Hepatocyte (in vitro differentiated cells): Measurements from ENCODE around the gene SORCS2. TPM values are rescaled to one million over a fixed set of nuclear protein-coding genes. Genes with fewer than 3 reads are reported as not detected.

Experiments used
- DNase-seq: peaks from one replicate; pipeline ENCODE4 v3.0.0-alpha.2; 2016; ENCODE audit warnings: low spot score
- H2AFZ ChIP-seq: fragments of 200-600 bp; sonication (generic); 2 replicates; pipeline ENCODE4 v1.6.0; 2016; ENCODE audit warnings: antibody characterized with exemption, mild to moderate bottlenecking
- H3K27ac ChIP-seq: fragments of 200-600 bp; sonication (generic); 2 replicates; pipeline ENCODE4 v1.5.1; 2016; ENCODE audit warnings: mild to moderate bottlenecking
- H3K27me3 ChIP-seq: fragments of 200-600 bp; sonication (generic); 2 replicates; pipeline ENCODE4 v1.6.1; 2016
- H3K36me3 ChIP-seq: fragments of 200-600 bp; sonication (generic); replicated peaks from 2 replicates; pipeline ENCODE4 v1.5.1; 2016; ENCODE audit warnings: low read depth; ENCODE audit not compliant: insufficient read depth
- H3K4me1 ChIP-seq: fragments of 200-600 bp; sonication (generic); 2 replicates; pipeline ENCODE4 v1.5.1; 2016; ENCODE audit warnings: mild to moderate bottlenecking, moderate library complexity; ENCODE audit not compliant: insufficient read depth
- H3K4me2 ChIP-seq: fragments of 200-600 bp; sonication (generic); 2 replicates; pipeline ENCODE4 v1.6.0; 2016
- H3K4me3 ChIP-seq: fragments of 200-600 bp; sonication (generic); 2 replicates; pipeline ENCODE4 v1.5.1; 2016; ENCODE audit warnings: mild to moderate bottlenecking
- H3K79me2 ChIP-seq: fragments of 200-600 bp; sonication (generic); 2 replicates; pipeline ENCODE4 v1.6.0; 2017; ENCODE audit warnings: mild to moderate bottlenecking
- H3K9me2 ChIP-seq: fragments of 200-600 bp; sonication (generic); replicated peaks from 2 replicates; pipeline ENCODE4 v1.6.0; 2017; ENCODE audit warnings: mild to moderate bottlenecking; ENCODE audit not compliant: insufficient read depth
- H3K9me3 ChIP-seq: fragments of 200-600 bp; sonication (generic); 2 replicates; pipeline ENCODE4 v1.5.1; 2016; ENCODE audit warnings: low read depth, mild to moderate bottlenecking
- H4K20me1 ChIP-seq: fragments of 200-600 bp; sonication (generic); 2 replicates; pipeline ENCODE4 v1.6.0; 2016; ENCODE audit warnings: mild to moderate bottlenecking; ENCODE audit not compliant: insufficient read depth, poor library complexity, severe bottlenecking
- EZH2 ChIP-seq: fragments of 200-600 bp; sonication (generic); IDR thresholded peaks from 2 replicates; pipeline ENCODE4 v1.6.1; 2016; ENCODE audit warnings: antibody characterized with exemption, mild to moderate bottlenecking, borderline replicate concordance
- EZH2phosphoT487 ChIP-seq: fragments of 200-600 bp; sonication (generic); IDR thresholded peaks from one replicate; pipeline ENCODE4 v1.6.1; 2018; ENCODE audit warnings: antibody characterized with exemption, mild to moderate bottlenecking, low read depth, moderate library complexity; ENCODE audit not compliant: unreplicated experiment, severe bottlenecking
- WGBS: methylation state at CpG from one replicate; pipeline ENCODE4 v1.1.6; 2016; ENCODE audit warnings: low lambda C conversion rate; ENCODE audit errors: missing lambda C conversion rate; 5-methylcytosine and 5-hydroxymethylcytosine counted together
- polyA plus RNA-seq: library from polyadenylated mRNA; unstranded; fragments of >200 nt; fragmentation: Nextera tagmentation; extraction: Ambion mirVana; gene quantifications from 2 replicates; pipeline ENCODE4 v1.2.1, GENCODE V29; 2016
- total RNA-seq: library from RNA; depleted of rRNA; stranded (reverse); fragments of >200 nt; gene quantifications from 2 replicates; pipeline ENCODE4 v1.2.3, GENCODE V29; 2014
- TF ChIP-seq, protein P1 (sequence below): fragments of 200-600 bp; sonication (generic); IDR thresholded peaks from 2 replicates; pipeline ENCODE4 v1.5.1; 2016; ENCODE audit warnings: antibody characterized with exemption, mild to moderate bottlenecking; ENCODE audit not compliant: poor library complexity

The SORCS2 gene
- total and polyA plus RNA-seq, 2 experiments from 2014 or later: 1.6 to 4.8 TPM

- Histone ChIP-seq H3K4me1 (peaks cover 8% of the 10 kb centered on the region), H3K4me3 (no peak overlapping the region), H4K20me1 (no peaks in the 10 kb centered on the region), H3K27ac (no peak overlapping the region), H3K9me2 (no peaks in the 10 kb centered on the region), H3K4me2 (no peak overlapping the region), H3K27me3 (no peaks in the 10 kb centered on the region), H3K79me2 (no peaks in the 10 kb centered on the region), H3K36me3 (no peaks in the 10 kb centered on the region), H3K9me3 (no peaks in the 10 kb centered on the region), H2AFZ (no peak overlapping the region)
- no peak for DNase-seq
- 92% methylated on average over 9 of the region's 9 CpGs for WGBS
- no peak for TF ChIP-seq EZH2phosphoT487
- TF ChIP-seq EZH2: no peak
- TF ChIP-seq, protein P1, sequence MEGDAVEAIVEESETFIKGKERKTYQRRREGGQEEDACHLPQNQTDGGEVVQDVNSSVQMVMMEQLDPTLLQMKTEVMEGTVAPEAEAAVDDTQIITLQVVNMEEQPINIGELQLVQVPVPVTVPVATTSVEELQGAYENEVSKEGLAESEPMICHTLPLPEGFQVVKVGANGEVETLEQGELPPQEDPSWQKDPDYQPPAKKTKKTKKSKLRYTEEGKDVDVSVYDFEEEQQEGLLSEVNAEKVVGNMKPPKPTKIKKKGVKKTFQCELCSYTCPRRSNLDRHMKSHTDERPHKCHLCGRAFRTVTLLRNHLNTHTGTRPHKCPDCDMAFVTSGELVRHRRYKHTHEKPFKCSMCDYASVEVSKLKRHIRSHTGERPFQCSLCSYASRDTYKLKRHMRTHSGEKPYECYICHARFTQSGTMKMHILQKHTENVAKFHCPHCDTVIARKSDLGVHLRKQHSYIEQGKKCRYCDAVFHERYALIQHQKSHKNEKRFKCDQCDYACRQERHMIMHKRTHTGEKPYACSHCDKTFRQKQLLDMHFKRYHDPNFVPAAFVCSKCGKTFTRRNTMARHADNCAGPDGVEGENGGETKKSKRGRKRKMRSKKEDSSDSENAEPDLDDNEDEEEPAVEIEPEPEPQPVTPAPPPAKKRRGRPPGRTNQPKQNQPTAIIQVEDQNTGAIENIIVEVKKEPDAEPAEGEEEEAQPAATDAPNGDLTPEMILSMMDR: no peak
Observed at GRCh38 chr4:7429069-7429416, 236.7 kb downstream of the SORCS2 start.

DNA sequence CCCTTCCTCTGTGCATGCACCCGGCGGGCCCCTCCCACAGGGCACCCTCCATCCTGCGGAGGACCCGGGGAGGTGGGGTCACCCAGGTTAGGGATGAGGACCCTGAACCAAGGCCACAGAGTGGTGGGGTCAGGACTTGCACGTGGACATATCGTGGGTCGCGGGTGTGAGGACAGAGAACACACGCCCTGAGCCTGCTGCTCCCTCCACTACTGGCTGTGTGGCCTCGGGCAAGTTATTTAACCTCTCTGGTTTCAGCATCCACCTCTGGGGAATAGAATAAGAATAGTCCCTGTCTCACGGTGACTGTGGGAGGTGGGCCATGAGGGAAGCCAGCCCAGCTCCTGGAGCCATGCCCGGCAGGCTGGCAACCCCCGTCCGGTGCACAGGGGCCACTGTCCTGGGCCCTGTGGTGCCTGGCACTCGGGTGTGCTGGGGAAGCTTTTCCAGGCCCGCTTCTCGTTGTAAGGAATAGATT is 237.3 kb downstream of the SORCS2 start:
- Histone ChIP-seq H3K4me1 (peaks cover 12% of the 10 kb centered on the region), H3K9me2 (no peaks in the 10 kb centered on the region), H3K4me2 (no peak overlapping the region), H3K4me3 (no peak overlapping the region), H4K20me1 (no peaks in the 10 kb centered on the region), H3K36me3 (no peaks in the 10 kb centered on the region), H3K79me2 (no peaks in the 10 kb centered on the region), H3K27ac (no peak overlapping the region), H3K9me3 (no peaks in the 10 kb centered on the region), H3K27me3 (no peaks in the 10 kb centered on the region), H2AFZ (no peak overlapping the region)
- DNase-seq: no peak
- TF ChIP-seq EZH2phosphoT487 (no peak), EZH2 (no peak)
- TF ChIP-seq, protein P1: no peak
- WGBS: 74% methylated on average over 17 of the region's 17 CpGs

DNA sequence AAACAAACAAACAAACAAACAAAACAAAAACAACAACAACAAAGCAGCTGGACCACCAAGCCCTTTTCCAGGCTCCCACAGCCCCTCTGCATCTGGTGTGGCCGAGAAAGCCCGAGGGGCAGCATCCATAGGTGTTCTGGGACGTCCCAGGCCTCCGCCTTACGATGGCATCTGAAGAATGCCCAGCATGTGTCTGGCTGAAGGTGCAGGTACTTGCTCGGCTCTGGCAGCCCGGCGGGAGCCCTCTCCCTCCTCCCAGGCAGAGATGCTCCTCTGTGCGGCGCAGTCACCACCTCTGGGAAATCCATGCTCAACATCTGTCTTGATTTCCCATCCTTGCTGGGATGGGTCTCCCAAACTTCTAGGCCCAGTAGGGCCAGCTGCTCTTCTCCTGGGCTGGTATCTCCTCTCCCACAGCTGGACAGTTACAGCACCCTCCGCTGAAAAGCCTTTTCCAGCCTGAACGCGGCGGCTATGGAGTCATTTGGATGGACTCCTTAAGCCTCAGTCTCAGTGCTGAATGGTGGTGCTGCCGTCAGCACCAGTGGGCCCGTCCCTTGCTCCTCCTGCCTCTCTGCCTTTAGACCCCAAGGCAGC is 238.1 kb downstream of the SORCS2 start:
- peak; percentile 56 for DNase-seq
- Histone ChIP-seq H3K4me2 (no peak overlapping the region), H2AFZ (no peak overlapping the region), H3K27ac (no peak overlapping the region), H3K79me2 (no peaks in the 10 kb centered on the region), H3K4me3 (no peak overlapping the region), H3K4me1 (peaks cover 17% of the 10 kb centered on the region), H3K27me3 (no peaks in the 10 kb centered on the region), H3K9me2 (no peaks in the 10 kb centered on the region), H4K20me1 (no peaks in the 10 kb centered on the region), H3K9me3 (no peaks in the 10 kb centered on the region), H3K36me3 (no peaks in the 10 kb centered on the region)
- WGBS: 50% methylated on average over 16 of the region's 16 CpGs
- TF ChIP-seq EZH2phosphoT487 (no peak), EZH2 (no peak)
- TF ChIP-seq, protein P1: no peak
